ENCODE results near the gene HMGN5. TPM values are rescaled to one million over a fixed set of nuclear protein-coding genes. Genes with fewer than 3 reads are reported as not detected.
A peak's percentile ranks its signal among the peaks of the same experiment; 100 is the strongest.

Gene HMGN5
- total and polyA plus RNA-seq, 2 of the 4 experiments (the other 2 are of a cell fraction) = 0.72 to 3.4 TPM

DNA sequence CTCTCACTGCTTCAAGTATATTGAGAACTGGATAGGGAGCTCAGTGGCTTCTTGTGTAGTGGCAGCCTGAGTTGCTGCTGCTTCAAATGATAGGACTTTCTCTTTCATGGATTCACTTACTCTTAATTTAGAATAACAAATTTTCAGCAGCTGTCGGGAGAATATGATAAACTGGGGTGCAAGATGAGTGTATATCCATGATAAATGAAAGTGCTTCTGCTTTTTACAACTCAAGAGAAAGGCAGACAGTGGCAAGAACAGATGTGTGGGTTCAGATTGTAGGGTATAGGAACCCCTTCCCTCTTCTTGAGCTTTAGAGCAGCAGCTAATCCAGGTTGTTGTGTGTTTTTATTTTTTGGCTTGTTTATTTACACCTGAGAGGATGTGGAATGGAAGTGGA is 1.2 kb upstream of the HMGN5 start:
- dilution Hi-C loops (cut with HindIII; ENCODE audit: low sequenced_read_pairs, unreplicated experiment) = no loop called here
- no peak overlapping the region; the same call in 1 of the 2 replicates for H3K27ac ChIP-seq (ENCODE audit: insufficient read depth, low read length)
- no peak overlapping the region for H2BK20ac ChIP-seq (ENCODE audit: low read depth, low read length)
- ChIA-PET POLR2A (ENCODE audit: unreplicated experiment) (interaction anchor here (0.7 to 1.4 kb wide), 2 partner anchors 56 to 237 kb away, joined by 3 to 5 read pairs; no protein-coding TSS in a partner anchor), CTCF (interaction anchor here (0.9 to 1.4 kb wide), 3 partner anchors 10 to 175 kb away, joined by 3 to 12 read pairs (median 3); no protein-coding TSS in a partner anchor)
- H2BK15ac ChIP-seq (ENCODE audit: low read depth, low read length) = no peak overlapping the region
- in situ Hi-C loops (cut with MboI; ENCODE audit: low sequenced_read_pairs) = no loop called here
- H3K4me2 ChIP-seq (ENCODE audit: low read depth, low read length) = peak overlapping the region; percentile 93
- peak overlapping the region; percentile 74 for H4K5ac ChIP-seq (ENCODE audit: low read depth, low read length)
- H3K79me1 ChIP-seq (ENCODE audit: low read depth in 1 of 2, low read length in 2 of 2) = peaks cover 0 to 10% of the 10 kb centered on the region in 2 experiments
- H3K18ac ChIP-seq (ENCODE audit: low read depth, low read length) = peak overlapping the region; percentile 85; the same call in 1 of the 2 replicates
- H4K8ac ChIP-seq (ENCODE audit: low read depth in 2 of 2, low read length in 2 of 2) = no peak overlapping the region; a peak in 1 of 4 replicates
- H2AK9ac ChIP-seq (replicated peaks; ENCODE audit: low read depth, low read length, poor library complexity) = peak overlapping the region; percentile 11
- H2AFZ ChIP-seq (replicated peaks; ENCODE audit: low read length, poor library complexity) = no peak overlapping the region
- no CpG with 5 or more reads among the region's 1 CpG for WGBS, 2 experiments (ENCODE audit: extremely low coverage in 2 of 2, insufficient read length in 1 of 2)
- ATAC-seq (ENCODE audit: low read depth) (no peak), DNase-seq (no peak)
- intact Hi-C loops (cut with micrococcal nuclease) = loop anchor here (1.0 kb wide), 1 partner anchor 56 kb away; no protein-coding TSS in a partner anchor
- no peaks in the 10 kb centered on the region for H3K9me3 ChIP-seq (ENCODE audit: control insufficient read depth, insufficient read depth, low read length)
- TF ChIP-seq MAFK (IDR thresholded peaks at IDR 0.05; ENCODE audit: low read depth, low read length) (no peak), CHD1 (IDR thresholded peaks at IDR 0.05; ENCODE audit: low read depth, low read length) (no peak), MXI1 (IDR thresholded peaks at IDR 0.05; ENCODE audit: borderline replicate concordance, low read depth, low read length) (no peak), POLR2A (IDR thresholded peaks at IDR 0.05; ENCODE audit: low read depth, low read length) (no peak), FOS (IDR thresholded peaks at IDR 0.05; ENCODE audit: low read depth, low read length) (no peak), BHLHE40 (IDR thresholded peaks at IDR 0.05; ENCODE audit: low read depth, low read length) (no peak), MAZ (IDR thresholded peaks at IDR 0.05; ENCODE audit: borderline replicate concordance, low read depth, low read length) (no peak), RFX5 (IDR thresholded peaks at IDR 0.05; ENCODE audit: low read depth, low read length) (no peak), CEBPB (IDR thresholded peaks at IDR 0.05; ENCODE audit: low read depth, low read length) (no peak), RCOR1 (IDR thresholded peaks at IDR 0.05; ENCODE audit: insufficient replicate concordance, low read length) (no peak), SMC3 (IDR thresholded peaks at IDR 0.05; ENCODE audit: low read depth, low read length) (no peak), RAD21 (IDR thresholded peaks at IDR 0.05; ENCODE audit: low read length) (no peak), NFE2L2 (IDR thresholded peaks at IDR 0.05; ENCODE audit: low read depth, low read length) (no peak)
- TF ChIP-seq, protein P1, sequence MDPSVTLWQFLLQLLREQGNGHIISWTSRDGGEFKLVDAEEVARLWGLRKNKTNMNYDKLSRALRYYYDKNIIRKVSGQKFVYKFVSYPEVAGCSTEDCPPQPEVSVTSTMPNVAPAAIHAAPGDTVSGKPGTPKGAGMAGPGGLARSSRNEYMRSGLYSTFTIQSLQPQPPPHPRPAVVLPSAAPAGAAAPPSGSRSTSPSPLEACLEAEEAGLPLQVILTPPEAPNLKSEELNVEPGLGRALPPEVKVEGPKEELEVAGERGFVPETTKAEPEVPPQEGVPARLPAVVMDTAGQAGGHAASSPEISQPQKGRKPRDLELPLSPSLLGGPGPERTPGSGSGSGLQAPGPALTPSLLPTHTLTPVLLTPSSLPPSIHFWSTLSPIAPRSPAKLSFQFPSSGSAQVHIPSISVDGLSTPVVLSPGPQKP (IDR thresholded peaks at IDR 0.05; ENCODE audit: borderline replicate concordance, low read depth, low read length) = no peak
- TF ChIP-seq, protein P2, sequence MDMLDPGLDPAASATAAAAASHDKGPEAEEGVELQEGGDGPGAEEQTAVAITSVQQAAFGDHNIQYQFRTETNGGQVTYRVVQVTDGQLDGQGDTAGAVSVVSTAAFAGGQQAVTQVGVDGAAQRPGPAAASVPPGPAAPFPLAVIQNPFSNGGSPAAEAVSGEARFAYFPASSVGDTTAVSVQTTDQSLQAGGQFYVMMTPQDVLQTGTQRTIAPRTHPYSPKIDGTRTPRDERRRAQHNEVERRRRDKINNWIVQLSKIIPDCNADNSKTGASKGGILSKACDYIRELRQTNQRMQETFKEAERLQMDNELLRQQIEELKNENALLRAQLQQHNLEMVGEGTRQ (IDR thresholded peaks at IDR 0.05; ENCODE audit: low read depth, low read length) = no peak
- TF ChIP-seq, protein P3, sequence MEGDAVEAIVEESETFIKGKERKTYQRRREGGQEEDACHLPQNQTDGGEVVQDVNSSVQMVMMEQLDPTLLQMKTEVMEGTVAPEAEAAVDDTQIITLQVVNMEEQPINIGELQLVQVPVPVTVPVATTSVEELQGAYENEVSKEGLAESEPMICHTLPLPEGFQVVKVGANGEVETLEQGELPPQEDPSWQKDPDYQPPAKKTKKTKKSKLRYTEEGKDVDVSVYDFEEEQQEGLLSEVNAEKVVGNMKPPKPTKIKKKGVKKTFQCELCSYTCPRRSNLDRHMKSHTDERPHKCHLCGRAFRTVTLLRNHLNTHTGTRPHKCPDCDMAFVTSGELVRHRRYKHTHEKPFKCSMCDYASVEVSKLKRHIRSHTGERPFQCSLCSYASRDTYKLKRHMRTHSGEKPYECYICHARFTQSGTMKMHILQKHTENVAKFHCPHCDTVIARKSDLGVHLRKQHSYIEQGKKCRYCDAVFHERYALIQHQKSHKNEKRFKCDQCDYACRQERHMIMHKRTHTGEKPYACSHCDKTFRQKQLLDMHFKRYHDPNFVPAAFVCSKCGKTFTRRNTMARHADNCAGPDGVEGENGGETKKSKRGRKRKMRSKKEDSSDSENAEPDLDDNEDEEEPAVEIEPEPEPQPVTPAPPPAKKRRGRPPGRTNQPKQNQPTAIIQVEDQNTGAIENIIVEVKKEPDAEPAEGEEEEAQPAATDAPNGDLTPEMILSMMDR (conservative IDR thresholded peaks at IDR 0.05; ENCODE audit: low read depth, low read length) = no peak
- peak overlapping the region; percentile 58 for H3K4me3 ChIP-seq (ENCODE audit: insufficient read depth, low read depth, low read length)
- H4K20me1 ChIP-seq (ENCODE audit: insufficient read depth, low read length) = no peaks in the 10 kb centered on the region
- peak overlapping the region; percentile 53 for H3K9ac ChIP-seq (ENCODE audit: low read depth, low read length)
- no peak overlapping the region for H2AK5ac ChIP-seq (ENCODE audit: low read depth, low read length)
- 0 out of 2 replicates have a peak overlapping the region, but pooled peaks have one; percentile 20 for H3K4ac ChIP-seq (ENCODE audit: low read depth, low read length)
- H2BK120ac ChIP-seq (ENCODE audit: low read depth, low read length) = 0 out of 2 replicates have a peak overlapping the region, but pooled peaks have one; percentile 6
- H3K56ac ChIP-seq (ENCODE audit: extremely low read depth, insufficient read depth, low read length) = peak overlapping the region; percentile 14; the same call in 1 of the 2 replicates
- H4K91ac ChIP-seq (ENCODE audit: insufficient read depth, low read depth, low read length) = no peak overlapping the region
- H3K14ac ChIP-seq (replicated peaks; ENCODE audit: low read depth, low read length) = peak overlapping the region; percentile 61
- H3K23ac ChIP-seq (ENCODE audit: low read depth, low read length) = peak overlapping the region; percentile 59; the same call in 1 of the 2 replicates
- H3K9me1 ChIP-seq (ENCODE audit: insufficient read depth, low read length) = no peaks in the 10 kb centered on the region
- H3K36me3 ChIP-seq (ENCODE audit: control insufficient read depth, insufficient read depth, low read length) = no peaks in the 10 kb centered on the region
- H2BK5ac ChIP-seq (ENCODE audit: low read depth, low read length, poor library complexity, severe bottlenecking) = peak overlapping the region; percentile 93
- no TSS peak for BruUV-seq (replicated peaks)
- no peaks in the 10 kb centered on the region for H3K4me1 ChIP-seq (ENCODE audit: control insufficient read depth, insufficient read depth, low read length)
- H3K27me3 ChIP-seq (ENCODE audit: control insufficient read depth, insufficient read depth, low read length) = no peaks in the 10 kb centered on the region
